CD14-positive monocyte (primary cell): ENCODE measurements around the gene TTLL8. TPM values are rescaled to one million over a fixed set of nuclear protein-coding genes. Genes with fewer than 3 reads are reported as not detected.

Experiments
- DNase-seq, 3 donors: peaks; one replicate each; pipeline ENCODE4 v3.0.0-alpha.2; 2011 to 2022
- H2AFZ ChIP-seq: 2 replicates; pipeline ENCODE4 v1.6.0; 2012; ENCODE audit warnings: mild to moderate bottlenecking, low read depth, low read length, inconsistent platforms; ENCODE audit not compliant: insufficient read depth, poor library complexity, severe bottlenecking
- H3K27ac ChIP-seq, 2 donors: 1 replicate in 1 of 2; 2 replicates in 1 of 2; pipeline ENCODE4 v1.5.1; 2012 to 2013; ENCODE audit warnings: low read length in 2 of 2, control low read depth in 1 of 2, inconsistent platforms in 1 of 2, low read depth in 1 of 2, mild to moderate bottlenecking in 1 of 2
- H3K27me3 ChIP-seq, 2 donors: one replicate each; pipeline versions ENCODE4 v1.6.0 to v1.6.1; 2011 to 2013; ENCODE audit warnings: low read length in 2 of 2; ENCODE audit not compliant: control insufficient read depth in 2 of 2, insufficient read depth in 2 of 2
- H3K36me3 ChIP-seq, 2 donors: replicated peaks in 1 of 2; 1 replicate in 1 of 2; 2 replicates in 1 of 2; pipeline versions ENCODE4 v1.5.1 to v1.6.1; 2012 to 2013; ENCODE audit warnings: low read length in 2 of 2, control low read depth in 1 of 2, inconsistent platforms in 1 of 2, mild to moderate bottlenecking in 1 of 2; ENCODE audit not compliant: insufficient read depth in 2 of 2, control insufficient read depth in 1 of 2
- H3K4me1 ChIP-seq, 2 donors: 1 replicate in 1 of 2; 2 replicates in 1 of 2; pipeline versions ENCODE4 v1.5.1 to v1.6.1; 2012 to 2013; ENCODE audit warnings: low read length in 2 of 2, control low read depth in 1 of 2, inconsistent platforms in 1 of 2, mild to moderate bottlenecking in 1 of 2, moderate library complexity in 1 of 2; ENCODE audit not compliant: insufficient read depth in 2 of 2, control insufficient read depth in 1 of 2
- H3K4me2 ChIP-seq: replicated peaks from 2 replicates; pipeline ENCODE3; 2012; ENCODE audit warnings: low read length, moderate library complexity, mild to moderate bottlenecking; ENCODE audit not compliant: poor library complexity, severe bottlenecking; ENCODE audit errors: extremely low read depth
- H3K4me3 ChIP-seq, 3 experiments: fragments of 200-600 bp in 1 of 3; sonication (generic) in 1 of 3; replicated peaks in 1 of 3; 1 replicate in 2 of 3; 2 replicates in 1 of 3; pipeline ENCODE4 v1.5.1; 2011 to 2013; ENCODE audit warnings: low read length in 3 of 3, mild to moderate bottlenecking in 3 of 3, control low read depth in 2 of 3, low read depth in 2 of 3, inconsistent platforms in 1 of 3, moderate library complexity in 1 of 3
- H3K79me2 ChIP-seq: 2 replicates; pipeline ENCODE4 v1.6.0; 2012; ENCODE audit warnings: mild to moderate bottlenecking, control low read depth, inconsistent platforms, low read length, moderate library complexity; ENCODE audit not compliant: insufficient read depth
- H3K9ac ChIP-seq: 2 replicates; pipeline ENCODE4 v1.6.0; 2017; ENCODE audit warnings: low read length, mild to moderate bottlenecking; ENCODE audit not compliant: insufficient read depth, poor library complexity, severe bottlenecking
- H3K9me3 ChIP-seq, 2 donors: replicated peaks in 1 of 2; 1 replicate in 1 of 2; 2 replicates in 1 of 2; pipeline versions ENCODE4 v1.5.1 to v1.6.1; 2012 to 2013; ENCODE audit warnings: low read length in 2 of 2, control low read depth in 1 of 2; ENCODE audit not compliant: control insufficient read depth in 1 of 2, insufficient read depth in 1 of 2
- H4K20me1 ChIP-seq: 2 replicates; pipeline ENCODE4 v1.6.0; 2012; ENCODE audit warnings: mild to moderate bottlenecking, low read length, control low read depth, moderate library complexity; ENCODE audit not compliant: insufficient read depth
- H3K27ac Mint-ChIP-seq, 7 donors: one replicate each; pipeline ENCODE4 v1.8.0; 2020; ENCODE audit warnings: mild to moderate bottlenecking in 7 of 7, mixed read lengths in 7 of 7, moderate library complexity in 6 of 7, inconsistent platforms in 2 of 7
- H3K27me3 Mint-ChIP-seq, 3 donors: one replicate each; pipeline ENCODE4 v1.8.0; 2021 to 2022; ENCODE audit warnings: low read depth in 3 of 3, mild to moderate bottlenecking in 3 of 3, mixed read lengths in 3 of 3, moderate library complexity in 3 of 3, inconsistent platforms in 1 of 3
- H3K36me3 Mint-ChIP-seq, 2 donors: one replicate each; pipeline ENCODE4 v1.8.0; 2020; ENCODE audit warnings: mixed read lengths in 2 of 2, inconsistent platforms in 1 of 2, mild to moderate bottlenecking in 1 of 2
- H3K4me1 Mint-ChIP-seq: one replicate; pipeline ENCODE4 v1.8.0; 2020; ENCODE audit warnings: mild to moderate bottlenecking, mixed read lengths
- H3K4me3 Mint-ChIP-seq, 2 donors: one replicate each; pipeline ENCODE4 v1.8.0; 2020; ENCODE audit warnings: mild to moderate bottlenecking in 2 of 2, mixed read lengths in 2 of 2, moderate library complexity in 1 of 2
- H3K9me3 Mint-ChIP-seq, 7 donors: one replicate each; pipeline ENCODE4 v1.8.0; 2020 to 2022; ENCODE audit warnings: mixed read lengths in 7 of 7, mild to moderate bottlenecking in 6 of 7, moderate library complexity in 6 of 7, inconsistent platforms in 2 of 7
- WGBS: methylation state at CpG from one replicate; pipeline ENCODE4 v1.1.5; 2013; ENCODE audit warnings: missing lambda C conversion rate; ENCODE audit not compliant: insufficient coverage; 5-methylcytosine and 5-hydroxymethylcytosine counted together
- intact Hi-C, 2 donors: fragments of 100-400 bp; cut with micrococcal nuclease; formaldehyde crosslinking; loops; one replicate each; pipeline versions ENCODE4 v1.15.0 to v1.15.1; 2023
- polyA plus RNA-seq, 3 donors: library from polyadenylated mRNA; depleted of rRNA in 1 of 3; unstranded in 2 of 3; stranded (reverse) in 1 of 3; fragments of 300-500 nt in 2 of 3; fragments of >200 nt in 1 of 3; fragmentation: Illumina TruSeq in 2 of 3; gene quantifications; 1 replicate in 2 of 3; 2 replicates in 1 of 3; pipeline ENCODE4 v1.2.3, GENCODE V29; 2012 to 2021
- TF ChIP-seq, protein P1 (sequence below): fragments of 200-600 bp; IDR thresholded peaks from one replicate; pipeline ENCODE4 v1.8.0; 2022; ENCODE audit warnings: antibody characterized with exemption, mild to moderate bottlenecking

The TTLL8 gene
- polyA plus RNA-seq, 3 donors = not detected

GRCh38 chr22:50009765-50010675, 48.1 kb downstream of the TTLL8 start:
- H3K27ac ChIP-seq = no peak overlapping the region
- peaks cover 3 to 5% of the 10 kb centered on the region in 2 donors for H3K4me1 ChIP-seq
- H4K20me1 ChIP-seq = no peaks in the 10 kb centered on the region
- 67% methylated on average over 43 of the region's 46 CpGs for WGBS
- Mint-ChIP-seq H3K4me1 (peaks cover 5% of the 10 kb centered on the region), H3K4me3 (peak overlapping the region in 1 of 2 donors; percentile 76), H3K9me3 (peaks cover 0 to 5% (median 2%) of the 10 kb centered on the region in 7 donors), H3K36me3 (no peaks in the 10 kb centered on the region), H3K27me3 (peaks cover 23 to 56% (median 46%) of the 10 kb centered on the region in 3 donors), H3K27ac (no peak overlapping the region)
- no peaks in the 10 kb centered on the region for H3K36me3 ChIP-seq
- no peak overlapping the region for H2AFZ ChIP-seq
- no peak overlapping the region for H3K4me3 ChIP-seq
- H3K27me3 ChIP-seq = peaks cover 15 to 55% of the 10 kb centered on the region in 2 donors
- no peaks in the 10 kb centered on the region for H3K79me2 ChIP-seq
- no peak overlapping the region for H3K4me2 ChIP-seq
- DNase-seq = no peak
- TF ChIP-seq, protein P1, sequence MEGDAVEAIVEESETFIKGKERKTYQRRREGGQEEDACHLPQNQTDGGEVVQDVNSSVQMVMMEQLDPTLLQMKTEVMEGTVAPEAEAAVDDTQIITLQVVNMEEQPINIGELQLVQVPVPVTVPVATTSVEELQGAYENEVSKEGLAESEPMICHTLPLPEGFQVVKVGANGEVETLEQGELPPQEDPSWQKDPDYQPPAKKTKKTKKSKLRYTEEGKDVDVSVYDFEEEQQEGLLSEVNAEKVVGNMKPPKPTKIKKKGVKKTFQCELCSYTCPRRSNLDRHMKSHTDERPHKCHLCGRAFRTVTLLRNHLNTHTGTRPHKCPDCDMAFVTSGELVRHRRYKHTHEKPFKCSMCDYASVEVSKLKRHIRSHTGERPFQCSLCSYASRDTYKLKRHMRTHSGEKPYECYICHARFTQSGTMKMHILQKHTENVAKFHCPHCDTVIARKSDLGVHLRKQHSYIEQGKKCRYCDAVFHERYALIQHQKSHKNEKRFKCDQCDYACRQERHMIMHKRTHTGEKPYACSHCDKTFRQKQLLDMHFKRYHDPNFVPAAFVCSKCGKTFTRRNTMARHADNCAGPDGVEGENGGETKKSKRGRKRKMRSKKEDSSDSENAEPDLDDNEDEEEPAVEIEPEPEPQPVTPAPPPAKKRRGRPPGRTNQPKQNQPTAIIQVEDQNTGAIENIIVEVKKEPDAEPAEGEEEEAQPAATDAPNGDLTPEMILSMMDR = no peak
- intact Hi-C loops = no loop called here
- no peak overlapping the region for H3K9ac ChIP-seq
- H3K9me3 ChIP-seq = no peaks in the 10 kb centered on the region

GRCh38 chr22:50009251-50009650, 48.8 kb downstream of the TTLL8 start:
- H3K27ac Mint-ChIP-seq = no peak overlapping the region
- peaks cover 23 to 48% (median 44%) of the 10 kb centered on the region in 3 donors for H3K27me3 Mint-ChIP-seq
- DNase-seq = no peak
- Histone ChIP-seq H2AFZ (no peak overlapping the region), H4K20me1 (no peaks in the 10 kb centered on the region), H3K27me3 (peaks cover 15 to 49% of the 10 kb centered on the region in 2 donors), H3K4me1 (peaks cover 10 to 12% of the 10 kb centered on the region in 2 donors), H3K9me3 (no peaks in the 10 kb centered on the region), H3K4me2 (no peak overlapping the region), H3K4me3 (no peak overlapping the region), H3K36me3 (no peaks in the 10 kb centered on the region), H3K9ac (no peak overlapping the region), H3K27ac (no peak overlapping the region), H3K79me2 (no peaks in the 10 kb centered on the region)
- intact Hi-C loops = no loop called here
- peaks cover 0 to 5% (median 2%) of the 10 kb centered on the region in 7 donors for H3K9me3 Mint-ChIP-seq
- H3K4me1 Mint-ChIP-seq = peaks cover 13% of the 10 kb centered on the region
- TF ChIP-seq, protein P1 = no peak
- no peaks in the 10 kb centered on the region for H3K36me3 Mint-ChIP-seq
- WGBS = 94% methylated on average over 9 of the region's 16 CpGs
- no peak overlapping the region for H3K4me3 Mint-ChIP-seq
